Thyroid gland (tissue), 4 donors: ENCODE measurements around the gene ERVMER34-1.

Source experiments
- POLR2A ChIP-seq, 2 donors: fragments of 450-650 bp; IDR thresholded peaks; one replicate each; pipeline ENCODE4 v1.6.1; 2017; ENCODE audit warnings: antibody characterized with exemption in 2 of 2, mild to moderate bottlenecking in 2 of 2, moderate library complexity in 1 of 2
- TF ChIP-seq, protein P1 (sequence below), 6 experiments: fragments of 200-600 bp in 3 of 6; fragments of 450-650 bp in 3 of 6; sonication (generic) in 3 of 6; IDR thresholded peaks; one replicate each; pipeline ENCODE4 v1.5.1; 2016 to 2019; ENCODE audit warnings: antibody characterized with exemption in 6 of 6, mild to moderate bottlenecking in 2 of 6, inconsistent platforms in 1 of 6, moderate library complexity in 1 of 6

DNA sequence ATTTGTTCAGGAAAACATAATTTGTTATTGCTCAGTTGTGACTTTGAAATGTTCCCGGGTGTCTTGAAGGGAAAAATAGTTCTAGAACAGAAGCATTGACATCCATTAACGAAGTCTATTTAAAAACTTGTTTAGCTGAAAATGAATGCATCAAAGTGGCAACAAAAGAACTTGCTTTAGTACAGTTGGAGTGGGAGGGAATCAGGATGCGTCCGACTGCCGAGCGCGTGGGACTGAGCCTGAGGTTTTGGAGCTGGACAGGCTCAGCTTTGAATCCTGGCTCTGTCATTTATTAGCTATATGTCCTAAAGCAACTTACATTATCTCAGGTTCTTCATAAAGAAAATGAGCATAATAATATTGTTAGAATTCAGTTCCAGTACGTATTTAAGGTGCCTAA, 9.0 kb upstream of the ERVMER34-1 start:
- TF ChIP-seq, protein P1, sequence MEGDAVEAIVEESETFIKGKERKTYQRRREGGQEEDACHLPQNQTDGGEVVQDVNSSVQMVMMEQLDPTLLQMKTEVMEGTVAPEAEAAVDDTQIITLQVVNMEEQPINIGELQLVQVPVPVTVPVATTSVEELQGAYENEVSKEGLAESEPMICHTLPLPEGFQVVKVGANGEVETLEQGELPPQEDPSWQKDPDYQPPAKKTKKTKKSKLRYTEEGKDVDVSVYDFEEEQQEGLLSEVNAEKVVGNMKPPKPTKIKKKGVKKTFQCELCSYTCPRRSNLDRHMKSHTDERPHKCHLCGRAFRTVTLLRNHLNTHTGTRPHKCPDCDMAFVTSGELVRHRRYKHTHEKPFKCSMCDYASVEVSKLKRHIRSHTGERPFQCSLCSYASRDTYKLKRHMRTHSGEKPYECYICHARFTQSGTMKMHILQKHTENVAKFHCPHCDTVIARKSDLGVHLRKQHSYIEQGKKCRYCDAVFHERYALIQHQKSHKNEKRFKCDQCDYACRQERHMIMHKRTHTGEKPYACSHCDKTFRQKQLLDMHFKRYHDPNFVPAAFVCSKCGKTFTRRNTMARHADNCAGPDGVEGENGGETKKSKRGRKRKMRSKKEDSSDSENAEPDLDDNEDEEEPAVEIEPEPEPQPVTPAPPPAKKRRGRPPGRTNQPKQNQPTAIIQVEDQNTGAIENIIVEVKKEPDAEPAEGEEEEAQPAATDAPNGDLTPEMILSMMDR (IDR thresholded peaks at IDR 0.05) = no peak
- TF ChIP-seq POLR2A (IDR thresholded peaks at IDR 0.05) = no peak
